Measurements from ENCODE around the gene ATP13A4. TPM values are rescaled to one million over a fixed set of nuclear protein-coding genes. Genes with fewer than 3 reads are reported as not detected.

Gene ATP13A4
- total and polyA plus RNA-seq, 8 donors: 5.7 to 15.7 (median 9.8) TPM

DNA sequence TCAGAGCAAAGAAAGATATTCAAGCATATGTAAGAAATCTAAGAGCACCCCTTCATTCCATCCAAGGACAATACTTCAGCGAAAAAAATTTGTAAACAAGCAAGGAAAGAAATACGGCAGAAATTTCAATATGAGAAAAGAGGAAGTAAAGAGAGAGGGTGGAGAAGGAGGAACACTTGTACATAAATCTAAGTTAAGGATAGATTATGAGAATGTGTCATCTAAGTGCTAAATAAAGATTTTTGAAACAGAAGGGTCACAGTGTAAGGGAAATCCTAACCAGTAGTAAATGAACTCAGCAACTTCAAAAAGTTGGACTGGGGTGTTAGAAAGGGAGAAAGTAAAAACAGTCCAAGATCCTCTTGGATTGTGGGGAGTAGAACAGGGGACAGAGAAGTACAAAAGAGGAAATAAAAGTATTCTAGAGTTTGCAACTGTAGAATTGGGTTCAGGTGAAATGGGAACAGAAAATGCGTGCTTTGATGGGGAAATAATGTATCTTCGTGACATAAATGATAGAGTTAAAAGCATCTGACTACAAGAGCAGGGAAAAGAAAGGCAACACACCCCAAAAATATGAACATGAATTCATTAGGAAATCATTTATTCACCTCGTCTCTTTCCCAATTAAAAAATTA is 107.6 kb downstream of the ATP13A4 start:
- Histone ChIP-seq H3K9me3 (no peaks in the 10 kb centered on the region), H3K4me3 (no peak overlapping the region), H3K36me3 (no peaks in the 10 kb centered on the region), H3K27ac (no peak overlapping the region), H3K4me1 (no peaks in the 10 kb centered on the region), H3K27me3 (no peaks in the 10 kb centered on the region)
- intact Hi-C loops (cut with DNase I): no loop called here
- WGBS, 2 donors: 64 to 77% methylated on average over 5 of the region's 5 CpGs
- TF ChIP-seq, protein P1, sequence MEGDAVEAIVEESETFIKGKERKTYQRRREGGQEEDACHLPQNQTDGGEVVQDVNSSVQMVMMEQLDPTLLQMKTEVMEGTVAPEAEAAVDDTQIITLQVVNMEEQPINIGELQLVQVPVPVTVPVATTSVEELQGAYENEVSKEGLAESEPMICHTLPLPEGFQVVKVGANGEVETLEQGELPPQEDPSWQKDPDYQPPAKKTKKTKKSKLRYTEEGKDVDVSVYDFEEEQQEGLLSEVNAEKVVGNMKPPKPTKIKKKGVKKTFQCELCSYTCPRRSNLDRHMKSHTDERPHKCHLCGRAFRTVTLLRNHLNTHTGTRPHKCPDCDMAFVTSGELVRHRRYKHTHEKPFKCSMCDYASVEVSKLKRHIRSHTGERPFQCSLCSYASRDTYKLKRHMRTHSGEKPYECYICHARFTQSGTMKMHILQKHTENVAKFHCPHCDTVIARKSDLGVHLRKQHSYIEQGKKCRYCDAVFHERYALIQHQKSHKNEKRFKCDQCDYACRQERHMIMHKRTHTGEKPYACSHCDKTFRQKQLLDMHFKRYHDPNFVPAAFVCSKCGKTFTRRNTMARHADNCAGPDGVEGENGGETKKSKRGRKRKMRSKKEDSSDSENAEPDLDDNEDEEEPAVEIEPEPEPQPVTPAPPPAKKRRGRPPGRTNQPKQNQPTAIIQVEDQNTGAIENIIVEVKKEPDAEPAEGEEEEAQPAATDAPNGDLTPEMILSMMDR (IDR thresholded peaks at IDR 0.05): no peak
- FAIRE-seq (no peak), ATAC-seq (no peak), DNase-seq (no peak)

DNA sequence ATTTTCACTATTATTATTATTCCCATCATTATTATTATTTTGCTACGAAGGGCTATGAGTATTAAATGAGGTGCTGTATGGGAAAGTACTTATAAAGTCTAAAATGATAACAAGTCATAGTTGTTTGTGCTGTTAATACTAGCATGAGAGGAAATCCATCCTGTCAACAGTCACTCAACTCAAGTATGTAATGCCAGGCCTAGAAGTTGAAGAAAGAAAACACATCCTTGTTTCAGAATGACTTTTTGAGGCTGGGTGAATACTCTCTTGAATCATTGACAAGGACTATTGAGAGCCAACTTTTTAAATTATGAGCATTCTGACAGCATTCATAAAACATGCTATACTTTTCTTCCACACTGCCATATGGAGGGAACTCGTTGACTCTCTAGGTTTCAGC is 115.3 kb downstream of the ATP13A4 start:
- Histone ChIP-seq H3K4me3 (no peak overlapping the region), H3K4me1 (no peaks in the 10 kb centered on the region), H3K27me3 (no peaks in the 10 kb centered on the region), H3K9me3 (no peaks in the 10 kb centered on the region), H3K36me3 (no peaks in the 10 kb centered on the region), H3K27ac (no peak overlapping the region)
- ATAC-seq: no peak
- intact Hi-C loops (cut with DNase I): no loop called here
- TF ChIP-seq, protein P1 (IDR thresholded peaks at IDR 0.05): no peak
- WGBS, 2 donors: 68 to 75% methylated on average over 2 of the region's 2 CpGs
- no peak for DNase-seq
- FAIRE-seq: no peak

DNA sequence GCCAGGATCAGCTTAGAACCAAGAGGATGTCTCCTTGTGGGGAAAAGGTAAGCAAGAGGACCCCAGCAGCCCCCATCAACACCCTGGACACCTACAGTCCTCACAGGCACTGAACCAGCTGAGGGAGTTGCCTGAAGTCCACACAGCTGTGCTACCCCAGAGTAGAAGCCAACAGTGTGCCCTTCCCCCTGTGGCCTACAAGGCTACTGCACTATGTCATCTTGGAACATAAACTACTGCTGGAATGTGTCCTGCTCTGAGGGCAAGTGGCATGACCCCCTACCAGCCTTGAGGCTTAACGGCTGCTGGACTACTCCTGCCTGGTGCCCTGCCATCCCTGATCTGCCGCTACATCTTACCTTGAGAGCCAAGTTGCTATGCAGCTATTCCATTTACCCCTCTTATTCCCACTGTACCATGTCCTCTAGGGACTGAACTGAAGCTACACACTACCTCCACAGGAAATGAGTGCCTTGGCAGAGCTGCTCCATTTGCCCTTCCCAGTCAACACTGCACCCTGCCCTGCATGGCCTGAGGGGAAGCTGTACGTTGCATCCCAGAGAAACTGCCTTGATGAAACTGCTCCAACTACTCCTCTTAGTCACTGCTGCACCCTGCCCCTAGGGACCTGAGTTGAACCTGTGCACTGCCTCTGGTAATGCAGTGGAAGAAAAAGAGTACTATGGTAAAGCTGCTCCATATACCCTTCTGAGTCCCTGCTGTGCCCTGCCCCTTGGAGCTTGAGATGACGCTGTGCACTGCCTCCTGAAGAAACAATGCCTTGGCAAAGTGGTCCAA is 135.9 kb downstream of the ATP13A4 start:
- H3K4me3 ChIP-seq: no peak overlapping the region
- no peaks in the 10 kb centered on the region for H3K4me1 ChIP-seq
- H3K9me3 ChIP-seq: peaks cover 0 to 4% (median 0%) of the 10 kb centered on the region in 4 donors
- H3K36me3 ChIP-seq: peaks cover 0 to 15% (median 0%) of the 10 kb centered on the region in 3 donors
- TF ChIP-seq, protein P1 (IDR thresholded peaks at IDR 0.05): no peak
- no peak overlapping the region for H3K27ac ChIP-seq
- no peak for ATAC-seq
- intact Hi-C loops (cut with DNase I): no loop called here
- WGBS, 2 donors: 80 to 89% methylated on average over 4 of the region's 4 CpGs
- FAIRE-seq: no peak
- no peak for DNase-seq
- H3K27me3 ChIP-seq: no peaks in the 10 kb centered on the region

GRCh38 chr3:193416629-193417028 is 138.1 kb downstream of the ATP13A4 start:
- DNase-seq (no peak), ATAC-seq (no peak), FAIRE-seq (no peak)
- Histone ChIP-seq H3K27ac (no peak overlapping the region), H3K9me3 (peaks cover 0 to 4% (median 0%) of the 10 kb centered on the region in 4 donors), H3K4me1 (no peaks in the 10 kb centered on the region), H3K4me3 (no peak overlapping the region), H3K27me3 (no peaks in the 10 kb centered on the region), H3K36me3 (peaks cover 0 to 15% (median 0%) of the 10 kb centered on the region in 3 donors)
- TF ChIP-seq, protein P1 (IDR thresholded peaks at IDR 0.05): no peak
- intact Hi-C loops (cut with DNase I): no loop called here
- 74 to 93% methylated on average over 2 of the region's 2 CpGs for WGBS, 2 donors

GRCh38 chr3:193407688-193408087 is 147.0 kb downstream of the ATP13A4 start:
- FAIRE-seq (no peak), DNase-seq (no peak), ATAC-seq (no peak)
- Histone ChIP-seq H3K4me3 (no peak overlapping the region), H3K27me3 (no peaks in the 10 kb centered on the region), H3K4me1 (no peaks in the 10 kb centered on the region), H3K27ac (no peak overlapping the region), H3K9me3 (no peaks in the 10 kb centered on the region), H3K36me3 (no peaks in the 10 kb centered on the region)
- intact Hi-C loops (cut with DNase I): no loop called here
- TF ChIP-seq, protein P1 (IDR thresholded peaks at IDR 0.05): no peak
- WGBS, 2 donors: 53 to 78% methylated on average over 1 of the region's 1 CpG

All from pancreas (tissue), 10 donors.